ENCODE data around the gene C14orf93.
A peak's percentile ranks its signal among the peaks of the same experiment; 100 is the strongest.

Gene C14orf93

GRCh38 chr14:22986508-22987054 lies 23.4 kb downstream of the C14orf93 start:
- peak; percentile 38 for DNase-seq

- DNase-seq: no peak
Observed at GRCh38 chr14:22985894-22986507, 23.9 kb downstream of the C14orf93 start.

- no peak for DNase-seq
Observed at GRCh38 chr14:22984959-22985658, 24.8 kb downstream of the C14orf93 start.

- peak; percentile 62 for DNase-seq
Observed at GRCh38 chr14:22982477-22983245, 27.3 kb downstream of the C14orf93 start, which contains the start of gene AJUBA. Gene AJUBA (minus strand): TSS chr14:22982551. CDS start chr14:22982266, 285 bp downstream.

- no peak for DNase-seq
Observed at GRCh38 chr14:22981876-22982476, 28.0 kb downstream of the C14orf93 start.

GRCh38 chr14:22981090-22981875 lies 28.7 kb downstream of the C14orf93 start:
- DNase-seq: no peak

GRCh38 chr14:22980672-22981089 lies 29.3 kb downstream of the C14orf93 start:
- DNase-seq: no peak

GRCh38 chr14:22979748-22980392 lies 30.1 kb downstream of the C14orf93 start:
- no peak for DNase-seq

GRCh38 chr14:22978981-22979671 lies 30.8 kb downstream of the C14orf93 start:
- DNase-seq: peak; percentile 54

- no peak for DNase-seq
Observed at GRCh38 chr14:22978487-22978837, 31.5 kb downstream of the C14orf93 start.

- DNase-seq: no peak
Observed at GRCh38 chr14:22977684-22978486, 32.1 kb downstream of the C14orf93 start.

- no peak for DNase-seq
Observed at GRCh38 chr14:22977434-22977683, 32.6 kb downstream of the C14orf93 start.

- DNase-seq: no peak
Observed at GRCh38 chr14:22976620-22977433, 33.1 kb downstream of the C14orf93 start.

GRCh38 chr14:22974530-22975313 lies 35.2 kb downstream of the C14orf93 start:
- no peak for DNase-seq

GRCh38 chr14:22973217-22974032 lies 36.5 kb downstream of the C14orf93 start:
- peak; percentile 42 for DNase-seq

- DNase-seq: no peak
Observed at GRCh38 chr14:22972313-22972930, 37.5 kb downstream of the C14orf93 start.

GRCh38 chr14:22971152-22971551 lies 38.8 kb downstream of the C14orf93 start:
- no peak for DNase-seq

All from DMS 273 treated with DMSO at 0.1 percent for 48 hours (cell line).